Muscle layer of duodenum (tissue), 2 donors: ENCODE measurements around the gene MEF2A.

Source experiments
- H3K27ac ChIP-seq: one replicate; pipeline ENCODE4 v1.7.0; 2013; ENCODE audit warnings: mild to moderate bottlenecking, low read length
- H3K27me3 ChIP-seq: one replicate; pipeline ENCODE4 v1.7.0; 2013; ENCODE audit warnings: low read depth, mild to moderate bottlenecking, control low read depth, low read length
- H3K36me3 ChIP-seq, 2 donors: one replicate each; pipeline ENCODE4 v1.7.0; 2013; ENCODE audit warnings: low read length in 2 of 2, control low read depth in 1 of 2, mild to moderate bottlenecking in 1 of 2; ENCODE audit not compliant: insufficient read depth in 2 of 2, control insufficient read depth in 1 of 2
- H3K4me1 ChIP-seq, 2 donors: one replicate each; pipeline ENCODE4 v1.7.0; 2013; ENCODE audit warnings: low read length in 2 of 2, mild to moderate bottlenecking in 2 of 2, control low read depth in 1 of 2, moderate library complexity in 1 of 2; ENCODE audit not compliant: insufficient read depth in 2 of 2, control insufficient read depth in 1 of 2
- H3K4me3 ChIP-seq, 2 donors: one replicate each; pipeline ENCODE4 v1.7.0; 2013; ENCODE audit warnings: low read length in 2 of 2, low read depth in 1 of 2, mild to moderate bottlenecking in 1 of 2
- H3K9me3 ChIP-seq, 2 donors: one replicate each; pipeline ENCODE4 v1.7.0; 2013; ENCODE audit warnings: low read length in 2 of 2, control low read depth in 1 of 2, mild to moderate bottlenecking in 1 of 2; ENCODE audit not compliant: control insufficient read depth in 1 of 2
- donor health status: healthy.

MEF2A gene

GRCh38 chr15:99586121-99586520, 20.3 kb downstream of the MEF2A start:
- H3K4me3 ChIP-seq: no peak overlapping the region
- H3K36me3 ChIP-seq: peaks cover 0 to 5% of the 10 kb centered on the region in 2 donors
- no peaks in the 10 kb centered on the region for H3K27me3 ChIP-seq
- H3K4me1 ChIP-seq: peaks cover 0 to 3% of the 10 kb centered on the region in 2 donors
- H3K9me3 ChIP-seq: peaks cover 2 to 4% of the 10 kb centered on the region in 2 donors
- no peak overlapping the region for H3K27ac ChIP-seq

GRCh38 chr15:99589801-99590200, 24.0 kb downstream of the MEF2A start:
- Histone ChIP-seq H3K27me3 (no peaks in the 10 kb centered on the region), H3K4me3 (no peak overlapping the region), H3K4me1 (peaks cover 0 to 15% of the 10 kb centered on the region in 2 donors), H3K27ac (no peak overlapping the region), H3K9me3 (peaks cover 2 to 4% of the 10 kb centered on the region in 2 donors), H3K36me3 (peaks cover 0 to 5% of the 10 kb centered on the region in 2 donors)

- Histone ChIP-seq H3K9me3 (peaks cover 2 to 4% of the 10 kb centered on the region in 2 donors), H3K27ac (no peak overlapping the region), H3K4me1 (peaks cover 0 to 15% of the 10 kb centered on the region in 2 donors), H3K27me3 (no peaks in the 10 kb centered on the region), H3K36me3 (peaks cover 0 to 3% of the 10 kb centered on the region in 2 donors), H3K4me3 (no peak overlapping the region)
These were observed 25.3 kb downstream of the MEF2A start for GRCh38 chr15:99590913-99591646.

- H3K36me3 ChIP-seq: no peaks in the 10 kb centered on the region
- no peak overlapping the region for H3K27ac ChIP-seq
- H3K4me3 ChIP-seq: no peak overlapping the region
- H3K4me1 ChIP-seq: peaks cover 0 to 15% of the 10 kb centered on the region in 2 donors
- H3K9me3 ChIP-seq: no peaks in the 10 kb centered on the region
- no peaks in the 10 kb centered on the region for H3K27me3 ChIP-seq
These were observed 26.5 kb downstream of the MEF2A start for GRCh38 chr15:99592145-99592791.

- no peak overlapping the region for H3K27ac ChIP-seq
- H3K27me3 ChIP-seq: no peaks in the 10 kb centered on the region
- peaks cover 0 to 15% of the 10 kb centered on the region in 2 donors for H3K4me1 ChIP-seq
These were observed 27.3 kb downstream of the MEF2A start for GRCh38 chr15:99593070-99593469.

GRCh38 chr15:99594916-99595315, 29.1 kb downstream of the MEF2A start:
- H3K27me3 ChIP-seq: no peaks in the 10 kb centered on the region
- no peak overlapping the region for H3K27ac ChIP-seq
- H3K9me3 ChIP-seq: no peaks in the 10 kb centered on the region
- no peak overlapping the region for H3K4me3 ChIP-seq
- H3K36me3 ChIP-seq: peaks cover 2% of the 10 kb centered on the region in 2 donors
- peaks cover 0 to 15% of the 10 kb centered on the region in 2 donors for H3K4me1 ChIP-seq

More at GRCh38 chr15:99593070-99593469, 27.3 kb downstream of the MEF2A start:
- H3K9me3 ChIP-seq: no peaks in the 10 kb centered on the region
- H3K4me3 ChIP-seq: no peak overlapping the region
- H3K36me3 ChIP-seq: no peaks in the 10 kb centered on the region

- Histone ChIP-seq H3K9me3 (no peaks in the 10 kb centered on the region), H3K27ac (no peak overlapping the region), H3K4me1 (peaks cover 0 to 6% of the 10 kb centered on the region in 2 donors), H3K4me3 (no peak overlapping the region), H3K27me3 (no peaks in the 10 kb centered on the region), H3K36me3 (peaks cover 8 to 11% of the 10 kb centered on the region in 2 donors)
These were observed 32.5 kb downstream of the MEF2A start for GRCh38 chr15:99598296-99598695.

- Histone ChIP-seq H3K4me3 (no peak overlapping the region), H3K36me3 (peaks cover 8 to 11% of the 10 kb centered on the region in 2 donors), H3K27ac (no peak overlapping the region), H3K9me3 (no peaks in the 10 kb centered on the region), H3K4me1 (peaks cover 0 to 11% of the 10 kb centered on the region in 2 donors), H3K27me3 (no peaks in the 10 kb centered on the region)
These were observed 38.0 kb downstream of the MEF2A start for GRCh38 chr15:99603828-99604227.

GRCh38 chr15:99604865-99605264, 39.1 kb downstream of the MEF2A start:
- Histone ChIP-seq H3K36me3 (peaks cover 7 to 10% of the 10 kb centered on the region in 2 donors), H3K27ac (no peak overlapping the region), H3K27me3 (no peaks in the 10 kb centered on the region), H3K9me3 (no peaks in the 10 kb centered on the region), H3K4me1 (peaks cover 0 to 11% of the 10 kb centered on the region in 2 donors), H3K4me3 (no peak overlapping the region)

GRCh38 chr15:99605490-99605931, 39.7 kb downstream of the MEF2A start:
- Histone ChIP-seq H3K27me3 (no peaks in the 10 kb centered on the region), H3K36me3 (peaks cover under 1 to 4% of the 10 kb centered on the region in 2 donors), H3K27ac (no peak overlapping the region), H3K9me3 (no peaks in the 10 kb centered on the region), H3K4me3 (no peak overlapping the region), H3K4me1 (peaks cover 0 to 11% of the 10 kb centered on the region in 2 donors)

GRCh38 chr15:99605990-99606389, 40.2 kb downstream of the MEF2A start:
- Histone ChIP-seq H3K4me1 (peaks cover 0 to 11% of the 10 kb centered on the region in 2 donors), H3K36me3 (no peaks in the 10 kb centered on the region), H3K27me3 (no peaks in the 10 kb centered on the region), H3K4me3 (no peak overlapping the region), H3K9me3 (no peaks in the 10 kb centered on the region), H3K27ac (no peak overlapping the region)
